CD8-positive, alpha-beta memory T cell (primary cell): Measurements from ENCODE around the gene SYPL1. TPM values are rescaled to one million over a fixed set of nuclear protein-coding genes. Genes with fewer than 3 reads are reported as not detected.

Source experiments
- CTCF ChIA-PET: fragments of 350-600 bp; sonication (Branson Sonifier 250); formaldehyde crosslinking; loops from one replicate; lab custom pipeline; 2021; ENCODE audit warnings: antibody characterized with exemption; lab: Charles Lee
- POLR2A ChIA-PET: fragments of 350-600 bp; sonication (Branson Sonifier 250); formaldehyde crosslinking; loops from one replicate; lab custom pipeline; 2021; ENCODE audit warnings: antibody characterized with exemption; lab: Charles Lee
- DNase-seq, 5 donors: peaks; one replicate each; pipeline versions ENCODE4 v3.0.0 to v3.0.0-alpha.2; 2020 to 2022; ENCODE audit warnings: mixed read lengths in 1 of 5
- H3K27ac ChIP-seq: one replicate; pipeline ENCODE4 v1.7.0; 2013; ENCODE audit warnings: low read depth, mild to moderate bottlenecking, low read length, moderate library complexity
- H3K27me3 ChIP-seq: 2 replicates; pipeline ENCODE4 v1.7.0; 2013; ENCODE audit warnings: low read length, mild to moderate bottlenecking; ENCODE audit not compliant: insufficient read depth, poor library complexity, severe bottlenecking
- H3K36me3 ChIP-seq: 2 replicates; pipeline ENCODE4 v1.7.0; 2013; ENCODE audit warnings: mild to moderate bottlenecking, low read length, moderate library complexity; ENCODE audit not compliant: insufficient read depth
- H3K4me1 ChIP-seq: 2 replicates; pipeline ENCODE4 v1.7.0; 2013; ENCODE audit warnings: mild to moderate bottlenecking, low read length, moderate library complexity; ENCODE audit not compliant: insufficient read depth
- H3K4me3 ChIP-seq: 2 replicates; pipeline ENCODE4 v1.7.0; 2013; ENCODE audit warnings: mild to moderate bottlenecking, low read length
- H3K9me3 ChIP-seq: 2 replicates; pipeline ENCODE4 v1.7.0; 2013; ENCODE audit warnings: mild to moderate bottlenecking, low read length
- H3K27ac Mint-ChIP-seq, 8 donors: one replicate each; pipeline ENCODE4 v1.8.0; 2020 to 2021; ENCODE audit warnings: mixed read lengths in 8 of 8, mild to moderate bottlenecking in 6 of 8, inconsistent platforms in 3 of 8, moderate library complexity in 3 of 8
- H3K27me3 Mint-ChIP-seq, 2 donors: one replicate each; pipeline ENCODE4 v1.8.0; 2020 to 2021; ENCODE audit warnings: mixed read lengths in 2 of 2, mild to moderate bottlenecking in 1 of 2, moderate library complexity in 1 of 2
- H3K36me3 Mint-ChIP-seq, 3 donors: one replicate each; pipeline ENCODE4 v1.8.0; 2020 to 2021; ENCODE audit warnings: mixed read lengths in 3 of 3, inconsistent platforms in 1 of 3, mild to moderate bottlenecking in 1 of 3
- H3K4me1 Mint-ChIP-seq, 3 donors: one replicate each; pipeline ENCODE4 v1.8.0; 2020 to 2021; ENCODE audit warnings: mixed read lengths in 3 of 3, inconsistent platforms in 1 of 3, mild to moderate bottlenecking in 1 of 3
- H3K4me3 Mint-ChIP-seq, 7 donors: one replicate each; pipeline ENCODE4 v1.8.0; 2020 to 2021; ENCODE audit warnings: mixed read lengths in 7 of 7, mild to moderate bottlenecking in 6 of 7, moderate library complexity in 4 of 7, inconsistent platforms in 2 of 7
- H3K9me3 Mint-ChIP-seq, 5 donors: one replicate each; pipeline ENCODE4 v1.8.0; 2020 to 2022; ENCODE audit warnings: mixed read lengths in 5 of 5, mild to moderate bottlenecking in 3 of 5, moderate library complexity in 2 of 5, inconsistent platforms in 1 of 5
- polyA plus RNA-seq: library from polyadenylated mRNA; unstranded; fragments of 300-500 nt; fragmentation: Illumina TruSeq; gene quantifications from one replicate; pipeline ENCODE4 v1.2.3, GENCODE V29; 2021
- total RNA-seq, 2 experiments: library from RNA; stranded (reverse); gene quantifications; one replicate each; pipeline ENCODE4 v1.2.3, GENCODE V29; 2021

SYPL1 gene
- total and polyA plus RNA-seq, 3 experiments from 2014 or later = 33.1 to 63.0 (median 33.7) TPM

GRCh38 chr7:106052681-106053080 lies 59.4 kb downstream of the SYPL1 start:
- no peaks in the 10 kb centered on the region for H3K36me3 Mint-ChIP-seq

DNA sequence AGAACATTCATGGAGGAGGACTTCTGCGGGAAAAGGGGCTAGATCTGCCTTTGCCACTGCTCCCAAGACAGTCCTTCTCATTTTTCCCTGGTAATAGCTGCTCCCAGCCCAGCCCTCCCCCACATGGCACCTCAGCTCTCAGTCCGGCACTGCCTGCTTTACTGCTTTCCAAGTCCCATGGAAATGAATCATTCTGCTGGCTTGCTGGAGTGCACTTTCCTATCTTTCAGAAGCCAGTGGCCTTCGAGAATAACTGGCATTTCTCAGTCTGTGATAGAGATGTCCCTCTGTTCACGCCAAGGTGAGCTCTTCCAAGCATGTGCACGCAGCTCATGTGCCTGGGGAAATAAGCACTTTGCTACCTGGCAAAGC lies 61.4 kb downstream of the SYPL1 start:
- no peaks in the 10 kb centered on the region for H3K27me3 ChIP-seq
- Mint-ChIP-seq H3K9me3 (no peaks in the 10 kb centered on the region), H3K4me1 (no peaks in the 10 kb centered on the region), H3K4me3 (no peak overlapping the region), H3K27me3 (peaks cover 3% of the 10 kb centered on the region in 2 donors), H3K36me3 (no peaks in the 10 kb centered on the region), H3K27ac (no peak overlapping the region)
- no peaks in the 10 kb centered on the region for H3K9me3 ChIP-seq
- H3K4me1 ChIP-seq = no peaks in the 10 kb centered on the region
- H3K27ac ChIP-seq = no peak overlapping the region
- DNase-seq = no peak
- ChIA-PET POLR2A (no interaction called here), CTCF (interaction anchor here (1.2 to 1.9 kb wide), 2 partner anchors 103 to 104 kb away, joined by 4 to 7 read pairs; no protein-coding TSS in a partner anchor)
- H3K4me3 ChIP-seq = no peak overlapping the region
- no peaks in the 10 kb centered on the region for H3K36me3 ChIP-seq

More at GRCh38 chr7:106052681-106053080, 59.4 kb downstream of the SYPL1 start:
- H3K4me1 Mint-ChIP-seq = peaks cover 7 to 10% (median 8%) of the 10 kb centered on the region in 3 donors
- no peak overlapping the region for H3K27ac ChIP-seq
- H3K27me3 Mint-ChIP-seq = peaks cover 3% of the 10 kb centered on the region in 2 donors
- no peaks in the 10 kb centered on the region for H3K27me3 ChIP-seq
- no peaks in the 10 kb centered on the region for H3K9me3 ChIP-seq
- no peaks in the 10 kb centered on the region for H3K9me3 Mint-ChIP-seq
- H3K4me1 ChIP-seq = peaks cover 7% of the 10 kb centered on the region
- no peaks in the 10 kb centered on the region for H3K36me3 ChIP-seq
- ChIA-PET CTCF (no interaction called here), POLR2A (no interaction called here)
- no peak overlapping the region for H3K4me3 ChIP-seq
- H3K4me3 Mint-ChIP-seq = no peak overlapping the region
- no peak overlapping the region for H3K27ac Mint-ChIP-seq
- no peak for DNase-seq

GRCh38 chr7:106050002-106050745 lies 61.9 kb downstream of the SYPL1 start:
- Histone ChIP-seq H3K4me1 (no peaks in the 10 kb centered on the region), H3K27ac (no peak overlapping the region), H3K36me3 (no peaks in the 10 kb centered on the region), H3K27me3 (no peaks in the 10 kb centered on the region), H3K9me3 (no peaks in the 10 kb centered on the region), H3K4me3 (no peak overlapping the region)
- H3K9me3 Mint-ChIP-seq = no peaks in the 10 kb centered on the region
- ChIA-PET POLR2A (no interaction called here), CTCF (interaction anchor here (1.2 to 1.9 kb wide), 2 partner anchors 104 to 105 kb away, joined by 4 to 7 read pairs; no protein-coding TSS in a partner anchor)
- no peak overlapping the region for H3K4me3 Mint-ChIP-seq
- peaks cover 3 to 4% of the 10 kb centered on the region in 2 donors for H3K27me3 Mint-ChIP-seq
- H3K27ac Mint-ChIP-seq = no peak overlapping the region
- H3K36me3 Mint-ChIP-seq = no peaks in the 10 kb centered on the region
- no peaks in the 10 kb centered on the region for H3K4me1 Mint-ChIP-seq
- no peak for DNase-seq

DNA sequence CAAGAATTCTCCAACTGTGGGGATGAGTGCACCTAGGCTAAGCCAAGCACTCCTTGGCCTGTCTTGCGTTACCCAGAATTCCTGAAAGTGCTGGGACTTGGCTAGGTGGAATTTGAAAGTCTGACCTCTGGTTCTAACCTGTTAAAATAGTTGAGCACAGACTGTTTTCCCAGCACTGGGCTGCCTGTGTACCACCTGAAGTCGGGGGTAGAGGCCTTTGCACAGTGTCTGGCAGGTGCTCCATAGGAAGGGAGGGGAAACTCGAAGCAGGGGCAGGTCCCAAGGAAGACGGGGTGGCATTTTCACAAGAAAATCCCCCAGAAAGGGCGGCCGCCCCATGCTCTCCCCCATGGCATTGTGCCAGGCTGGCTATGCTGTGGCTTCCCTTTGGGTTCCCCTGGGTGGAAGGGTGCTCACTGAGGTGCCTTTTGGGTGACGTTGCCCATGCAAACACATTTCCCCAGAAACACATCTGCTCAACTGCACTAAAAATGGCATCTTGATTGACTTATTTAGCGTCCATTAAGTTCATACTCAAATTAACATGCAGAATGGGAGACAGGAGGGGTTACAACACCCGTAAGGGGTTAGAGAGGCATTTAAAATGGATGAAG lies 62.9 kb downstream of the SYPL1 start:
- no peaks in the 10 kb centered on the region for H3K4me1 ChIP-seq
- CTCF ChIA-PET = interaction anchor here (0.7 to 2.1 kb wide), 2 partner anchors 8 to 383 kb away, joined by 3 to 6 read pairs; no protein-coding TSS in a partner anchor

DNA sequence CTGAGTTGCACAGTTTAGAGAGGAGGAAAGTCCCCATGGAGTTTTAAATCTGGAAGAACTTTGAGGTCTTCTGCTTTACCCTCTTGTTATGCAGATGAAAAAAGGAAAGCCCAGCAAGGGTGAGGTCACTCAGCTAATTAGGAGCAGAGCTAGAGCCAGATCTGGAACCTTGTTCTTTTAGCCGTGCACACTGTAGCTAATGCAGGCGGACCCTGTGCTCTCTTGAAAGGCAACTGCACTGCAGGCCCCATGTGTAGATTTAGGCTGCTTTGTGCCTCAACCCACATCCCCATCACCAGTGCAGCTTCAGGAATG lies 63.4 kb downstream of the SYPL1 start:
- Mint-ChIP-seq H3K4me1 (no peaks in the 10 kb centered on the region), H3K36me3 (no peaks in the 10 kb centered on the region), H3K27me3 (peaks cover 4 to 8% of the 10 kb centered on the region in 2 donors), H3K27ac (no peak overlapping the region), H3K9me3 (no peaks in the 10 kb centered on the region), H3K4me3 (no peak overlapping the region)
- ChIA-PET CTCF (interaction anchor here (0.7 to 2.1 kb wide), 2 partner anchors 9 to 384 kb away, joined by 3 to 6 read pairs; no protein-coding TSS in a partner anchor), POLR2A (no interaction called here)
- Histone ChIP-seq H3K27me3 (no peaks in the 10 kb centered on the region), H3K36me3 (no peaks in the 10 kb centered on the region), H3K27ac (no peak overlapping the region), H3K4me3 (no peak overlapping the region), H3K4me1 (no peaks in the 10 kb centered on the region), H3K9me3 (no peaks in the 10 kb centered on the region)
- no peak for DNase-seq

More for the DNA sequence above, 62.9 kb downstream of the SYPL1 start:
- peaks cover 4 to 8% of the 10 kb centered on the region in 2 donors for H3K27me3 Mint-ChIP-seq
- Histone ChIP-seq H3K9me3 (no peaks in the 10 kb centered on the region), H3K36me3 (no peaks in the 10 kb centered on the region), H3K27me3 (no peaks in the 10 kb centered on the region), H3K27ac (no peak overlapping the region), H3K4me3 (no peak overlapping the region)
- no peak overlapping the region for H3K27ac Mint-ChIP-seq
- no peaks in the 10 kb centered on the region for H3K36me3 Mint-ChIP-seq
- POLR2A ChIA-PET = no interaction called here
- no peak for DNase-seq
- no peak overlapping the region for H3K4me3 Mint-ChIP-seq
- H3K9me3 Mint-ChIP-seq = no peaks in the 10 kb centered on the region
- H3K4me1 Mint-ChIP-seq = no peaks in the 10 kb centered on the region

DNA sequence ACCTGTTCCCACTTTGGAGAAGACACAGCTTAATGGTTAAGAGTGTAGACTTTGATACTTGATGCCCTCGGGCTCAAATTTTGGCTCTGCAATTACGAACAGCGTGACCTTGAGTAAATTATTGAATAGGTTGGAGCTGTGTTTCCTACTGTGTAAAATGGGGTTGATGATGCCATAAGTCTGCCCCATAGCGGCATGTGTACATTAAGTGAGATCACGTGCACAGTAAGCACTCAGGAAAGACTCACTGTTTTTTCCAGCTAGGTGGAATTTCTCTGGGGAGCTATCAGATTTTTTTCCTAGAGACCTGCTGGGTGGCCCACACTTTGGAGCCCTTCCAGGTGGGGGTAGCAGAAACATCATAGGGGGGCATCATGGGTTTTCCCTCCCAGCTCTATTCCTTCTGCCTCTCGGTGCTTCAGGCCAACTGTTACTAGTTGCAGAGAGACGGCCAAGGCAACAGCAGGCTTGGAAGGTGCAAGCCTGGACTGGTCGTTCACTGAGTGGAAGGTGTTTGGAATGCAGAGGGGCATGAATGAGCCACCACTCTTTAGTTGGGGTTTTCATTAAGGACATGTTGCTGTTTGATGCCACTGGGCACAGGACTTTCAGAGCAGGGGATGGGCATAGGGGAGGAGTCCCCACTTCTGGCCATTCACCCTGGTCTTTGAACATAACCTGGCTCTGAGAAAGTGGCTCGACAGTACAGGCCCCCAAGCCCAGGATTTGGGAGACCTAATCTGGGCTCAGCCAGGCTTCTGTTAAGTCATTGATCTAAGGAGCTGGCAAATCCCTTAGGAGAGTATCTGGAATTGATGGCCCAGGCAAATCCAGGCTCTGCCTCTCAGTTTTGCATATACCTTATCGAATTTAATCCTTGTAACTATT lies 64.0 kb downstream of the SYPL1 start:
- ChIA-PET CTCF (interaction anchor here (0.6 to 2.4 kb wide), 5 partner anchors 9 to 287 kb away, joined by 3 to 11 read pairs (median 6); no protein-coding TSS in a partner anchor), POLR2A (no interaction called here)
- H3K27ac Mint-ChIP-seq = no peak overlapping the region
- DNase-seq = no peak
- no peak overlapping the region for H3K4me3 ChIP-seq
- no peak overlapping the region for H3K4me3 Mint-ChIP-seq
- H3K27me3 Mint-ChIP-seq = peaks cover 4 to 8% of the 10 kb centered on the region in 2 donors
- no peaks in the 10 kb centered on the region for H3K27me3 ChIP-seq
- H3K36me3 ChIP-seq = no peaks in the 10 kb centered on the region
- no peaks in the 10 kb centered on the region for H3K4me1 Mint-ChIP-seq
- H3K9me3 ChIP-seq = no peaks in the 10 kb centered on the region
- H3K4me1 ChIP-seq = peaks cover under 1% of the 10 kb centered on the region
- H3K27ac ChIP-seq = no peak overlapping the region
- no peaks in the 10 kb centered on the region for H3K9me3 Mint-ChIP-seq
- no peaks in the 10 kb centered on the region for H3K36me3 Mint-ChIP-seq

- peaks cover 9% of the 10 kb centered on the region for H3K4me1 ChIP-seq
- H3K27ac ChIP-seq = no peak overlapping the region
- H3K27ac Mint-ChIP-seq = no peak overlapping the region
- no peak overlapping the region for H3K4me3 Mint-ChIP-seq
- no peaks in the 10 kb centered on the region for H3K36me3 Mint-ChIP-seq
- H3K36me3 ChIP-seq = no peaks in the 10 kb centered on the region
- peaks cover 8 to 9% (median 8%) of the 10 kb centered on the region in 3 donors for H3K4me1 Mint-ChIP-seq
- DNase-seq = no peak
- ChIA-PET CTCF (interaction anchor here (1.3 to 2.4 kb wide), 4 partner anchors 10 to 286 kb away, joined by 3 to 11 read pairs (median 8); no protein-coding TSS in a partner anchor), POLR2A (no interaction called here)
- no peaks in the 10 kb centered on the region for H3K27me3 ChIP-seq
- peaks cover 4 to 11% of the 10 kb centered on the region in 2 donors for H3K27me3 Mint-ChIP-seq
- no peaks in the 10 kb centered on the region for H3K9me3 ChIP-seq
- H3K4me3 ChIP-seq = no peak overlapping the region
- no peaks in the 10 kb centered on the region for H3K9me3 Mint-ChIP-seq
Measured at GRCh38 chr7:106047184-106047583, 64.9 kb downstream of the SYPL1 start.
